Left cardiac atrium (tissue), 4 donors: ENCODE measurements around the gene FNDC5. TPM values are rescaled to one million over a fixed set of nuclear protein-coding genes. Genes with fewer than 3 reads are reported as not detected.

Experiments
- ATAC-seq, 2 donors: fragments of 200-7000 bp; cut with Tn5 transposase; one replicate each; pipeline ENCODE4 v1.9.1; 2020; ENCODE audit warnings: mild to moderate bottlenecking in 2 of 2, moderate library complexity in 2 of 2
- DNase-seq: peaks from one replicate; pipeline ENCODE4 v3.0.0-alpha.2; 2020
- intact Hi-C, 2 donors: fragments of 100-400 bp; cut with DNase I; formaldehyde crosslinking; loops; one replicate each; pipeline versions ENCODE4 v1.14.1 to v1.15.1; 2022 to 2023
- total RNA-seq, 2 donors: library from RNA; stranded (reverse); fragmentation: NEBNext Ultra II Directional; extraction: Animal tissue kit (Norgen Biotek cat#: 25700); gene quantifications; one replicate each; pipeline ENCODE4 v1.2.1, GENCODE V29; 2021
- donor health status: DM: no; HTN: yes; CAD: no.
- donor health status: DM: no; HTN: yes; CAD: no; lungs with severe emphysema.
- donor health status: DM: yes; HTN: yes; CAD: no.
- donor health status: Dilated cardiomyopathy.

The FNDC5 gene
- total RNA-seq, 2 donors from 2014 or later: 74.3 to 92.5 TPM

DNA sequence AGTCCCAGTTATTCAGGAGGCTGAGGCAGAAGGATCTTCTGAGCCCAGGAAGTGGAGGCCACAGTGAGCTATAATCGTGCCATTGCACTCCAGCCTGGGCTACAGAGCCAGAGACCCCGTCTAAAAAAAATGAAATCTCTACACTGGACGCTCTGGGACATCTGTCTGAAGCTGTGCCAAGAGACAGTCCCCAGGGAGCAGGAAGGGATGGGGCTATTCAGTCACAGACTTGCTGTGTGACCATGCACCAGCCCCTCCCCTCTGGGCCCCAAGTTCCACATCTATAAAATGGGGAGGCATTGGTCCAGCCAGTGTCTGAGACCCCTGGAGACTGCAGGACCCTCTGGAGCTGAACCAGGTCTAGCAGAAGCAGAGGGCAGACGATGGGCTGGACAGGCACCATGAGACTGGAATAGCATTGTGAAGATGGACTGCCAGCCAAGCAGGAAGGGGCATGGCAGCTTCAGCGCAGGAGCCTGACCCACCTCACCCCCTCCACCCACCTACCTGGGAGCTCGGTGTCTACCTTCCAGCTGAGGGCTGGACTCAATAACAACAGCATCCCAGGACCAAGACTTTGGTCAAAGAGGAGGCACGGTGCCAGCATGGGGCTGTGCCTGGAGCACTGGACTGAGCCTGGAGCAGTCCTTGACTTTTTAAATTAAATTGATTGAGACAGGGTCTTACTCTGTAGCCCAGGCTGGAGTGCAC is 29.0 kb upstream of the FNDC5 start:
- ATAC-seq: no peak
- intact Hi-C loops: no loop called here
- no peak for DNase-seq

DNA sequence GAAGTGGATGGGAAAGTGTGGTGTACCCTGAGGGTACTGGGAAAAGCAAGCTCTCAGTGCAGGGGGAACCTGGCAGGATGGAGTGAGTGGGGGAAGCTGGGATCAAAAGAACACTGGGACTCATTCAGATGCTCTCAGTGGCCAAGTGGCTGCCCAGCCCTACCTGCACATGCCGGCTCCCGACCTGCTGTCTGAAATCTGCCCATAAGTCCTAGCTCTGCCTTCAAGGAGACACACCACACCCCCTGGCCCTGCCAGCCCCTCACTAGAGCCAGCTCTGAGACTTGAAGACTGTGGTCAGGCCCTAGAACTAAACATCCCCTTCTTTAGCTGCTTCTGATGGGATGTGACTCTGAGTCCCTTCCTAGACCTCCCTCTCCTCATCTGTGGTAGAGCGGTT is 28.2 kb upstream of the FNDC5 start:
- ATAC-seq (no peak), DNase-seq (no peak)
- intact Hi-C loops: no loop called here

DNA sequence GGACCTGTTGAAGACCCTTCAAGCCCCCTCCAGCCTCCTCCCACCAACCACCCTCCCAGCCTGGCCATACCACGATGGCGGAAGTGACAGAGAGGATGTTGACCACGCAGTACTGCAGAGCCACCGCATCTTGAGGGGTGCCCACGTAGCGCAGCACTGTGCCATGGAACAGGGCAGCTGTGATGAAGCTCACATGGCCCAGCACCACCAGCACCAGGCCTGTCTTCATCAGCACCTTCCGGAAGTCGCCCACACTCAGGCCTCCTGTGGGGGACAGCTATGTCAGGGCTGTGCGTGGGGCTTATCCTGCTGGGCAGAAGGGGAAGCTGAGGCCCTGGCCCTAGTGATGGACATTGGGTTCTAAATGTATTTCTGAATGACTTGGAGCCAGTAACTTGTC is 27.3 kb upstream of the FNDC5 start:
- DNase-seq (no peak), ATAC-seq (no peak)
- intact Hi-C loops: no loop called here

DNA sequence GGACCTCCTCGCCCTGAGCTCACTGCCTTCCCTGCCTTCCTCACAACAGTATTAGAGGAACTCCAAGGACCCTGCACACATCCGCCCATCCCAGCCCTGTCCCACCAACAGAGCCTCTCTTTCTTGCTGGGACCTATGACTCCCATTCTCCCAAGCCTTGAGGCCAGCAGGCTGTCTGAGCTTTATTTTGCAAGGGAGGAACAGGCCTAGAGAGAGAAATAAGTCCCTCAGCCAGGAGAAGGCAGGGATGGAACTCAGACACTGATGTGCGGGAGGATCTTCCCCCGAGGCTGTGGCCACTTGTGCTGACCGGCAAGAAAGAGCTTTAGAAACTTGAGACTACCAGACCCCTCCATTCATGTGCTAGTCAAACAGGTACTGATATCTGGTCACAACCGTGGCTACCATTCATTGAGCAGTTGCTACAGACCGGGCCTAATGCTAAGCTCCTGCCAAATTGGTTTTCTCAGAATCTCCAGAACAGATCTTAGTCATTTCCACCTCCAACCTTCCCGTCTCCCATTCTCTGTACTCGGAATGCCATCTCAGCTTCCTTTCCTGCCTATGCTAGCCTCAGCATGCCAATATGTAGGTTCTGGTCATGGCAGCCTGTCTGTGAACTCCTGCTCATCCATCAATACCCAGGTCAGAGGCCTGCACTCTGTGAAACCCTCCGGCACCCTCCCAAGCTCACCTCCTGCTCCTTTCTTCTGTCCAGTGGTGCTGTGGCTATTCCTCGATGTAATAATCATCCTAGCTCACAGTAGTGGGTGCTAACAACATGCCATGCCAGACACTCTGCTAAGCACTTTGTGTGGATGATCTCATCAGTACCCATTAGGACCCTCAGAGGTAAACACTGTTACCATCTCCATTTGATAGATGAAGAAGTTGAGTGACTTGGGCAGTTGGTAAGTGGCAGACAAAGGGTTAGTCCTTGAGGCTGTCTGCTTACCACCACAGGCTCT is 26.7 kb upstream of the FNDC5 start:
- ATAC-seq: no peak
- no peak for DNase-seq
- intact Hi-C loops: no loop called here

DNA sequence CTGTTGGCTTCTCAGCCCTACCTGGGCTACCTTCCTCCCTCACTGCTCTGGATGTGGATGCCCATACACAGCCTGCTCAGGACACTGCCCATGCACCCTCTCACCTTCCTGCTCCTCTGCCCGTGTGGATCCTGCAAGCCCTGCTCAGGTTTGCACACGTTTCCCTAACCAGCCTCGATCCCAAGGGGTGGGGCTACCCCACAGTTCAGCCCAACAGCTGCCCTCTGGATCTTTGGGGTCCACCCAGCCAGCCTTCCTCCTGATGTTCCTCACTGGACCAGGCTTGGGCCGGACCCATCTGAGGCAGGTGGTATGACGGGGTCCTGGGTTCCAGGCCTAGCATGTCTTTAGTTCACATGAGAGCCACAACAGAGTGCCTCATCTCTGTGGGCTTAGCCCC is 25.7 kb upstream of the FNDC5 start:
- ATAC-seq (no peak), DNase-seq (no peak)
- intact Hi-C loops: no loop called here

DNA sequence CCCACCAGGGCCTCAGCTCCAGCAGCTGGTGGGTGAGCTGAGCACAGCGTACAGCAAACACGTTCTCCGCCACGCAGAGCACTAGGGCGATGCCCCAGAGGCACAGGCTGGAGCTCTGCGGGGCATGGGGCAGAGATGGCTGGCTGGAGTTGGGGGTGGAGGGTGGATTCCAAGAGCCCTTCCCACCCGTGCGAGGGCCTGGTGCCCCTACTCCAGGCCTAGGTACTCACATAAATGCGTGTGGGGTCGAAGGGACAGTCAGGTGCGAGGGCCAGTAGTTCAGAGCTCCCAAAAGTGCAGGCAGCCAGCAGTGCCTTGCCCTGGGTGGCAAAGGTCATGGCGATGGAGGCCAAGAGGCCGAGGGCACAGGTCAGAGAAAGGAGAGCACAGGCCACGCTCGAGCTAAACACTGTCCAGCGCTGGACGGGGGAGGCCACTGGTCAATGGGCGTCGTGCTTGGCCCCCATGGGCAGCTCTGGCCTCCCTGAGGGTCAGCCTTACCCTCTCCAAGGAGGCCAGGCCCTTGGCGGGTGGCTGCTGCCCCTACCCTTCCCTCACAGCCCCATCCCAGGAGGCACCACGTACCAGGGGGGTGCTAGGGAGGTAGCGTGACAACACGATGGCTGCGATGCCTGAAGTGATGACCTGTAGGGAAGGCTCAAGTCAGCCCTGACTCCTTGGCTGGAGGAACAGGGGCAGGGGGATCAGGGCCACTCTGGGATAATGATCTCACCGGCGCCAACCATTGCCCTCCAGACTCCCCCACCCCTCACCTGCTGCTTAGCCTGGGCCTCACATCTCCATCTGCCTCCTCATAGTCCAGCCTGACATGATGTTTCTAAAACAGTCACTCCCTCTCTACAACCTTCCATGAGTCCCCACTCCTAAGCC is 24.9 kb upstream of the FNDC5 start:
- DNase-seq (no peak), ATAC-seq (no peak)
- intact Hi-C loops: no loop called here

DNA sequence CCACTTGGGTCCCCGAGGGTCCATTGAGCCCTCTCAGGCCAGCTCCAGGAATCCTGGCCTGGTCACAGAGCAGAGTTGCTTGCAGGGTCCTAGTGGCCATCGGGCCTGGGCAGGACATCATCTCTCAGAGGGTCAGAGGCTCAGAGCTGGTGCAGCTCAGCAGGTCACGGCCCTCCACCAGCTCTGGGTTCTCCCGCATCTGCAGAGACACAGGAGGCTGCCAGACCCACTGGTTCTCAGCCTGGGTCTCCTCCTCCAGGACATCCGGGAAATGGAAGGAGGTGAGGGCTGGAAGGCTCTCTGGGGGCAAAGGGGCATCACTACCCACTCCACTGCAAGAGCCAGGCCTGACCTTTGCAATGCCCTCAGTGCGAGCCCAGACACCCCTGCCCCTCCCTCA is 24.0 kb upstream of the FNDC5 start:
- intact Hi-C loops: no loop called here
- no peak for DNase-seq
- ATAC-seq: no peak

DNA sequence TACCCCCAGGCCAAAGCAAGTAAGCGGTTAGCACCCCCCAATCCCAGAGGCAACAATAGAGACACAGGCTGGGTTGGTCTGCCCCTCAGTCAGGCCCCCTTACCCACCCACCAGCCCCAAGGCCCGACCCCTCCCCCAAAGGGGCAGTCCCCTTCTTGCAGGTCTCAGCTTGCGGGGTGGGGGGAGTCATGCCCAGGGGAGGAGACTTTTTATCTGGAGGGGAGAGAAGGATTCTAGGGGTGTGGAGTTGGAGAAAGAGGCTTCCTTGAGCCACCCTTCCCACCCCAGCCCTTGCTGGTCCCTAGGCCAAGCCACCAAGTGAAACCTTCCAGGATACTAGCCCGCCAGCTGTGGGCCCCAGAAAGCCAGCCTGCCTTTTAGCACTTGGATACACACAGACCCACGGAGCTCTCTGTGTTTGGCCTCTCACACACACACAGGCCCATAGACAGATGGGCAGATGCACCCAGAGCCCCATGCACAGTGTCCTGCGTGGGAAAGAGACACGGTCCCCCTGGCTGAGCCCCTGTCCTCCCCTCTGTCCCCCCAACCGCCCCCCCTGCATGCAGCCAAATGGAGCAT is 23.4 kb upstream of the FNDC5 start:
- DNase-seq: no peak
- ATAC-seq: no peak
- intact Hi-C loops: no loop called here

DNA sequence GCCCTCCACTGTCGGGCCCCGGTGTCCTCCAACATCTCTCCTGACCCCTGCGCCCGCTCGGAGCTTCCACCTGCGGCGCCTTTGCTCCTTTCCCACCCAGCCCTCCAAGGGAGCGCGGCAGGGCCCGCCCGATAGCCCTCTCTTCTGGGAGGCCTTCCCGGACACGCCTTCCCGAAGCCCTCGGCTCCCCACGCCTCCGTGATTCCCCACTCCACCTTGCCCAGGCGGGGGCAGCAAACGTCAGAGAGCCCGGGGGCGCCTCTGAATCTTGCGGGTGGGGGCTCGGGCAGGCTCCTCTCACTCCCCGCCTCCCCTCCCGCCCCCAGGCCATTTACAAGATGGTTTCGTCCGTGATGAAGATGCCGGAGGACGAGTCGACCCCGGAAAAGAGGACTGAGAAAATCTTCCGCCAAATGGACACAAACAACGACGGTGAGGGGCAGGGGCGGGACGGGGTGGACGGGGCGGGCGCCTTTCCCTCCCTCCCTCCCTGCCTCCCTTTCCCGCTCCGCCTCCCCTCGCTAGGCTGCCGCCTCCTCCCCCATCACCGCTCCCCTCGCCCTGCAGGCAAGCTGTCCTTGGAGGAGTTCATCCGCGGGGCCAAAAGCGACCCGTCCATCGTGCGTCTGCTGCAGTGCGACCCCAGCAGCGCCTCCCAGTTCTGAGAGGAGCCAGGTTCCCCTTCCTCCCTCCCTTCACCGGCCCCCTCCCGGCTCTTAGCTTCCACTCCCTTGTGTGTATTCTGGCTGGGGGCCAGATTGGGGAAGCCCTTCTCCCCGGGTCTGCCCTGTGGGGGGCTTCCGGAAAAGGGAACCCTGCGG is 22.7 kb upstream of the FNDC5 start:
- ATAC-seq: peak; percentile 73 to 75
- DNase-seq: peak; percentile 46
- intact Hi-C loops: no loop called here

DNA sequence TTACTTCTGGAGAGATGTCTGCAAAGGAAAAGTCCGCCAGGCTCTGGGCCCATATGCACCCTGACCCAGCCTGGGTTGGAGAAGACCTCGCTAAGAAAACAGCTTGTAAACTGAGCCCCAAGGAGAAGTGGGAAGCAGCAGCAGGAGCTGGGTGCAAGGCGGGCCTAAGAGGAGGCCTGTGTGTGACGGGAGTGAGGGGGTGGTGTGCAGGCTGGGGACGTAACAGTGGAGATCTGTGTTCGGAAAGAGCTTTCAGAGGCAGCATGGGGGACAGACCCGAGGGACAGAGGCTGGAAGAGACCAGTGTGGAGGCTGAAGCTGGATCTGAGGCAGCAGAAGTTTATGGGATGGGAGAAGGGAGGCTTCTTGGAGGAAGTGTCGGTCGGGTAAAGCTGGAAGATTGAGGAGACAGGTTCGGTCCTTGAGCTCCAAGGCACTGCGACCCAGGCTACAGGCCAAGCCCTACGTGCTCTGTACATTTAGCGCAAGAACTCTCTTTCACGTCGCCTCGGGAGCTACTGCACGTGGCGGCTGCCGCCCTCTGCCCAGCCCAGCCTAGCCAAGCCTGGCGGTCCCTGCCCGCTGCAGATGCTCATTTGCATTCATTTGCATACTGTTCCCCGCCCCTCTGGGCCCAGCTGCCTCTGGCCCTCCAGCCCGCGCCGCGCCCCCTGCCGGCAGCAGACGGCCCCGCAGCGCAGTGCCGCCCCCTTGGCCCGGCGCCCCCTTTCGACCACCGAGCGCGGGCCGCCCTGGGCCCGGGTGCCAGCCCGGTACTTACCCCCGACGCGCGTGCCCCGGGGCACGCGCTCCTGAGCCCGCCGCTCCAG is 21.9 kb upstream of the FNDC5 start:
- peak; percentile 52 to 56 for ATAC-seq
- no peak for DNase-seq
- intact Hi-C loops: no loop called here

DNA sequence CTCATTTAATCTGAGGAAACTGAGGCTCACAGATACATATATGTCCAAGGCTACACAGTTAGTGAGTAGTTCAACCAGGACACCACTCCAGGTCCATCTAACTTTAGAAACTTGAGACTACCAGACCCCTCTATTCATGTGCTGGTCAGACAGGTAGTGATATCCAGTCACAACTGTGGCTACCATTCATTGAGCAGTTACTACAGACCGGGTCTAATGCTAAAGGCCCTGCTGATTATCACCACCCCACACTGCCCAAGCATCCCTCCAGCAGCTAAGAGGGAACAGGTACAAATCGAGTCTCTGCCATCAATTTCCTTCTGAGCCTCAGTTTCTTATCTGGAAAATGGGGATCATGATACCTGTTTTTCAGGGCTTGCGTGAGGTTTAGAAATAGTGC is 20.9 kb upstream of the FNDC5 start:
- ATAC-seq (no peak), DNase-seq (no peak)
- intact Hi-C loops: no loop called here

DNA sequence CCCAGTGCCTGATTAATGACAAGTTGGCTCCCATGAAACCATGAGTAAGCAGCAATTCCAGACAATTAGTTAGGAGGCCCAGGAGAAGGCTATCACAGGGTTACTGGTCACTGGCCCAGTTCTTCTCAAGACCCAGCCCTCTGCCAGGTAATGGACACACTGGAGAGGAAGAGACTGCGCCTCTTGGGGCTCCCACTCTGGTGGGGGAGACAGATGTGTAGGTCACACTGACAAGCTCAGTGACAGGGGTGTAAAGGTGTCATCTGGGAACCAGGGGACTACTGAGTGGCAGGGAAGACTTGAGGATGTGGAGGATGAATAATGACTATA is 20.5 kb upstream of the FNDC5 start:
- no peak for DNase-seq
- ATAC-seq: no peak
- intact Hi-C loops: no loop called here

DNA sequence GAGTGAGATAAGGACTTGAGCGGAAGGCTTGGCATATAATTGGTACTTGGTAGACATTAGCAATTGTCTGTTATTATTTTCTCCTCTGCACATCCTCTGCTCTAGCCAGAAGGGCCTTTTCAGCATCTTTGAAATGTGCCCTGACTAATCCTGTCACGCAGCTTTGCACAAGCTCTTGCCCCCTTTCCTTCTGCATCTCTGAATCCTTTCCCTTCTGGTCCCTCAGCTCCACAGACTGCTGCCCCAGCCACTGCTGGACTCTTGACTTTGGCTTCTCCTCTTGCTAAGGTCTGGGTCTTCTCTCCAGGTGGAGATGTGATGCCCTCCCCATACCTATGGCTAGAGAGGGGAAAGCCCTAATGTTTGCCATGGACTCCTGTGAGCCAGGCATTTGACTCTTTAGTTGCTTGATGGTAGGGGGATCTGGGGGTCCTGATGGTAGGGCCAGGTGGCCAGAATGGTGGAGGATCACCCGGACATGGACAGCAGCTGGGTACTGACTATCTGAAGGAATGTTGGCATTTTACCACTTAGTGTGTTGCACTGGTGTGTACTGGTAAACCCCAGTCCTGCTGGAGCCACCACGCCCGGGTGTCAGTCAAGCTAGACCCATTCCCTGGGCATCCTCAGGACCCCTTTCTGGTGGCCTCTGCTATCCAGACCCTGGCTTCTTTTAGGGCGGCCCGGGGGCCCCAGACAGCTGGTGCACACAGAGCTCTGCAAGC is 20.0 kb upstream of the FNDC5 start:
- intact Hi-C loops: no loop called here
- DNase-seq (no peak), ATAC-seq (no peak)

DNA sequence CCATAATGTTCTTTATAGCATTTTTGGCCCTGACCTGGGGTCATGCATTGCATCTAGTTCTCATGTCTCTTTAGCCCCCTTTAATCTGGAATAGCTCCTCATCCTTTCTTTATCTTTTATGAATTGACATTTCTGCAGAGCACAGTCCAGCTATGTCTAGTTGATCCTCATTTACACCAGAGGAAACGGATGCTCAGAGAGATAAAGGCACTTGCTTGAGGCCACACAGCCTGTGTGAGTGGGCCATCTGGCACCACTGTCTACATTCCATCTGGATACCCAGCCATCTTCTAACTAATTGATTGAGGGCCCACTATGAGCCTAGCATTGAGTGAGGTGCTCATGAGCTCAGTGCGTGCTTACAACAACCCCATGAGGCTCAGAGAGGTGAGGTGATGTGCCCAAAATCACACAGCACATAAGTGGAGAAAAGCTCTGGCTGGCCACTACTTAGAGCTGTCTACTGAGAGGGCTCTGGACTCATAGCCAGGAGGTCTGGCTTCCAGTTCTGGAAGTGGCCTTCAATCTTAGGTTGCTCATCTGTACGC is 19.1 kb upstream of the FNDC5 start:
- ATAC-seq (no peak), DNase-seq (no peak)
- intact Hi-C loops: no loop called here

DNA sequence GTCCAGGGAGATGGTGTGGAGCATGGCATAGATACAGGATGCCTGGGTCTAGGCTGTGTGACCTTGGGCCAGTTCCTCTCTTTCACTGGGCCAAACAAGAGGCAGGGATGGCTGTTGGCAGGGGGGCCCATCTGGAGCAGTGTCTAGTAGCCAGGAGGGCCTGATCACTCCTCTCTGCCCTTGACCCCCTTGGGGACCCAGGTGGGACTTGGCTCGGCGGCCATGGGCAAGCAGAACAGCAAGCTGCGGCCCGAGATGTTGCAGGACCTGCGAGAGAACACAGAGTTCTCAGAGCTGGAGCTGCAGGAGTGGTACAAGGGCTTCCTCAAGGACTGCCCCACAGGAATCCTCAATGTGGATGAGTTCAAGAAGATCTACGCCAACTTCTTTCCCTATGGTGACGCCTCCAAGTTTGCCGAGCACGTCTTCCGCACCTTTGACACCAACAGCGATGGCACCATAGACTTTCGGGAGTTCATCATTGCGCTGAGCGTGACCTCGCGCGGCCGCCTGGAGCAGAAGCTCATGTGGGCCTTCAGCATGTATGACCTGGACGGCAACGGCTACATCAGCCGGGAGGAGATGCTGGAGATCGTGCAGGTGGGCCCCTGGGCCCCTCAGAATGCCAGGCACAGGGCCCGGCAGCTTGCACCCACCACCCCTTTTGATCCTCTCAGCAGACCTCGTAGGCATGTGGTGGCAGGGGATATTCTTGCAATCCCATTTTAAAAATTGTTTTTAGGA is 18.1 kb upstream of the FNDC5 start:
- no peak for ATAC-seq
- intact Hi-C loops: no loop called here
- no peak for DNase-seq

DNA sequence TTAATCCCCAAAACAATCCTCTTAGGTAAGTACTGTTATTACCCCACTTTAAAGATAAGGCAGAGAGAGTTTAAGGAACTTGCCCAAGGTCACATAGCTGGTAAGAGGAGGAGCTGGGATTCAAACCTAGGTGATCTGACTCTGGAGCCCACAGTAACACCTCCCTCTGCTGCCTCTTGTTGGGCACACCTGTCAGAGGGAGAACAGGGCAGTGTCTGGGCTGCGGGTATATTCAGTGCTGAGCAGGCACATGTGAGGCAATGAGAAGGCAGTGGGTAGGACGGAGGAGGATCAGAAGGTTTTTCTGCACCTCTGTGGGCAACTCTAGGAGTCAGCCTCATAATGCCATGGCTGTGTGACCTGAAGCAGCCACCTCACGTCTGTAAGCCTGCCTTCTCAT is 17.4 kb upstream of the FNDC5 start:
- DNase-seq (no peak), ATAC-seq (no peak)
- intact Hi-C loops: no loop called here
